DMS 273 (cell line): Measurements from ENCODE around the gene SLC17A9.
"Not testable (repeated sequence)": the region's sequence is repeated elsewhere in the genome, so short reads cannot be mapped to it uniquely, and the experiment has no call there.

Source experiments
- DNase-seq: peaks from one replicate; lab custom pipeline; 2025; ENCODE audit not compliant: unreplicated experiment; lab: John Stamatoyannopoulos, UW

The SLC17A9 gene

GRCh38 chr20:62955519-62956386, 3.2 kb downstream of the SLC17A9 start:
- DNase-seq, result no peak

DNA sequence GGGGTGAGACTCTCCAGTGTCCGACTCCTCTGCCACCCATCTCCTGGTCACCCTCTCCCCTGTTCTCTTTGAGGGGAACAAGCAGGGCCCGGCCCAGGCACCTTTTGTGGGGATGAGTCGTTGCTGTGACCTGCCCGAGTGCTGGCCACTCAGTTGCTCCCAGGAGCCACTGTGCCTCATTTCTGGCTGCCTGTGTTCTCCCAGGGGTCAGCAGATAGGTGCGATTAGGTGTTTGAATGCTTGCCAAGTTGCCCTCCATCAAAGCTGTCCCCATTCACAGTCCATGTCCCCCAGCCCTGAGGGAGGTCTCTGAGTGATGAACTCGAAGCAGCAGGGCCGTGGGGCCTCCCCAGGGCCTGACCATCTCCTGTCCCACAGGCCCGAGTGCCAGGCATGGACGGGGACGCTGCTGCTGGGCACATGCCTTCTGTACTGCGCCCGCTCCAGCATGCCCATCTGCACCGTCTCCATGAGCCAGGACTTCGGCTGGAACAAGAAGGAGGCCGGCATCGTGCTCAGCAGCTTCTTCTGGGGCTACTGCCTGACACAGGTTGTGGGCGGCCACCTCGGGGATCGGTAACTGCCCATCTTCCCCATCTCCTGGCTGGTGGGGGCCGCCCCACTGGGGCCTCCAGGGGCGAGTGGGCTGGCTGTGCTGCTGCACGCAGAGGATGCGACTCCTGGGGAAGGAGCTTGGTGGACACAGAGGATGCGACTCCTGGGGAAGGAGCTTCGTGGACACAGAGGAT, 4.1 kb downstream of the SLC17A9 start:
- no peak for DNase-seq

DNA sequence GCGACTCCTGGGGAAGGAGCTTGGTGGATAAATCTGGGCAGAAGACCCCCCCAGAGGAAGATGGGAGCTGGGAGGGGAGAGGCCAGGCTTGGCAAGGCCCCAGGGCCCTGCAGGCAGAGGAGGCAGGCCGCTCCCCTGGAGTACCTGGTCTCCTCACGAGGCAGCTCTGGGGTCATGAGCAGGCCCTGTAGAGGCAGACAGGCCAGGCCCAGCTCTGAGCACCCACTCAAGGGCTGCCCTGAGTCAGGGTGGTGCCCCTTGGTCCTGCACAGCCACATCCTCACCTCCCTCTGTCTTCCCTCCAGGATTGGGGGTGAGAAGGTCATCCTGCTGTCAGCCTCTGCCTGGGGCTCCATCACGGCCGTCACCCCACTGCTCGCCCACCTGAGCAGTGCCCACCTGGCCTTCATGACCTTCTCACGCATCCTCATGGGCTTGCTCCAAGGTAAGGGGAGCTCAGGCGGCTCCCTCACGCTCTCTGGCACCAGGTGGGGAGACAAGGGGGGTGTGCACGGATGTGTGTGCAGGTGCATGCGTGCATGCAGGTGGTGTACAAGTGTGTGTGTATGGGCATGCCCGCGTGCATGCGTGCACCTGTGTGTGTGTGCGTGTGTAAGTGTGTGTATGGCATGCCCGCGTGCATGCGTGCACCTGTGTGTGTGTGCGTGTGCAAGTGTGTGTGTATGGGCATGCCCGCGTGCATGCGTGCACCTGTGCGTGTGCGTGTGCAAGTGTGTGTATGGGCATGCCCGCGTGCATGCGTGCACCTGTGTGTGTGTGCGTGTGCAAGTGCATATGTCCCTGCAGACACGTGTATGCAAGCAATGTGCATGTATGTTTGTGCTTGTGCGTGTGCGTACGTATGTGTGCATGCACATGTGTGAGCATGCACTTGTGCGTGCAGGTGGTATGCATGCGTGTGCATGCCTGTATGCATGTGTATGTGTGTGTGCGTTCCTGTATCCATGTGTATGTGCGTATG, 4.9 kb downstream of the SLC17A9 start:
- no peak for DNase-seq

DNA sequence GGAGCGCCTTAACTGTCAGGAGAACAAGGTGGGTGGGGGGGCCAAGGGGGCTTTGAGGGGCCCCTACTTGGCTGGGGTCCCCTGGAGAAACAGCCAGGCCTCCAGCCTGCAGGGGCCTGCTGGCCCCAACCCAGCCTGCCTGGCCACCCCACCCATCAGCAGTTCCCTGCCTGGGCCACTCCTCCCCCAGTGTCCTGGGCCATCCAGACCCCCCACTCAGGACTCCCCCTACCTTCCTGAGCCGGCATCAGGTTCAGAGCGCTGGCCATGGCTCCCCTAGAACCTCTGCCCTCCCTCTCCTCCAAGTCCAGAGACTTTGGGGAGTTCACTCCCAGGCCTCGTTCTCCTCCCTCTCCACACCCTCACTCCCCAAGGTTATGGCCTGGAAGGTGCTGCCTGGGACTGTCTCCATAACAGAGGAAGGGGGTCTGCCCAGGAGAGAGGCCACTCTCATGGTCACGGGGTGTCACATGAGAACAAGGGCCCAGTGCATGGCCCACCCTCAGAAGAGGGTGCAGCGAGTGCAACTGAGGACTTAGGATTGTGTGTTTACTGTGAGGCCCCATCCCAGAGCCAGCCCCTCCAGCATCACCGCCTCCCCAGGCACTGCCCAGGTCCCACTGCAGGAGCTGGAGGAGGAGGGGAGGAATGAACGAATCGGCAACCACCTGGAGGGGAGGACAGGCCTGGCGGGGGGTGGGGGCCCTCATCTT, 6.0 kb downstream of the SLC17A9 start:
- no peak for DNase-seq

DNA sequence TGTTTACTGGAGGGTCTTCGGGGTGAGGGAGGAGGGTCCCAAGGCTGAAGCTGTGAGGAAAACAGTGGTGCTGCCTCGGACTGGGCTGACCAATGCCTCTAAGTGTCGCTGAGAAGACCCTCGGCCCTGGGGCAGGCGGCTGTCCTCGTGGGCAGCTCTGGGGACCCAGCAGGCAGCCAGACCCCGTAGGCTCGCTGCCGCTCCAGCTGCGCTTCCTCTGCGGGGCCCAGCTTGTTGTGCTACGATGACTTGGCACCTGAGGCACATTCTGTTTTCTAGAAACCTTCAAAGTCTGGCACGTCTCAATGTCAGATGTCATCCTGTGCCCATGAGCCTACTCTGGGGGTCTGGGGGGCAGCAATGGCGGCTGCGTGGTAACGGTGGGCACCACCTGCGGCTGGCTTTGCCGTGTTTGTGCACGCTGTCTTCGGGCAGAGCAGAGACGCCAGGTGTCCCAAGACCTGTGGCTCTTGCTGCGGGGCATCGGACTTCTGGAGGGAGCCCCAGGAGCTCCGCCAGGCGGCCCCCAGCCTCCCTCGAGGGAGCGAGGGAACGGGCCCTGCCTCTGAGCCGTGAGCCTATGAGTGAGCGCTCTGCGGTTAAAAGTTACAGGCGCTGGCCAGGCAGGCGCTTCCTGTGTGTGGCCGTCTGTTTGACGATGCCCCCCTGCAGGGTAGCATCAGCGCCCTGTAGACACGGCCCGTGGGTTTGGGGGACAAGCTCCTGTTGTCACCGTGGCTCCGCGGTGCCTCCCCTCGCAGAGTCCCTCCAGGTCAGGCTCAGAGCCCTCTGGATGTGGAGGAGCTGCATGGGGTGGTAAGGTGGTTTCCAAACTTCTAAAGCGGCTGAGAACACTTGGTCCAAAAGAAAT, 6.8 kb downstream of the SLC17A9 start:
- no peak for DNase-seq

DNA sequence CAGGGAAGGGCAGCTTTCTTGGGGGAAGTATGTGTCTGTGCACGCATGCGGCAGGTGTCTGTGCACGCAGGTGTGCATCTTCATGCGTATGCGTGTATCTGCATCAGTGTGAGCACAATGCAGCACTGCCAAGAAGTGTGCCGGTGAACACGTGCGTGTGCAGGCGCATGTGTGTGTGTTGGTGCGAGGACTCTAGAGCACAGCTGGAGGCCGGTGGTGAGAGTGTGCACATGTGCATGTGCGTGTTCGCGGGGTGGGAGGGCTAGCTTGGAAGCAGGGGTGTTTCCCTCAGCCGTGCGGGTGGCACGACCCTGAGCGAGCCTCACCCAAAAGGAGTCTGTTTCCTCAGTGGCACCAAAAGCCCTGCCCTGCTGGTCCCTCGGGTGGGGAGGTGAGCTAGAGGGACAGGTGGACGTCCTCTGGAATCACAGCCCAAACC, 7.5 kb downstream of the SLC17A9 start:
- no peak for DNase-seq

DNA sequence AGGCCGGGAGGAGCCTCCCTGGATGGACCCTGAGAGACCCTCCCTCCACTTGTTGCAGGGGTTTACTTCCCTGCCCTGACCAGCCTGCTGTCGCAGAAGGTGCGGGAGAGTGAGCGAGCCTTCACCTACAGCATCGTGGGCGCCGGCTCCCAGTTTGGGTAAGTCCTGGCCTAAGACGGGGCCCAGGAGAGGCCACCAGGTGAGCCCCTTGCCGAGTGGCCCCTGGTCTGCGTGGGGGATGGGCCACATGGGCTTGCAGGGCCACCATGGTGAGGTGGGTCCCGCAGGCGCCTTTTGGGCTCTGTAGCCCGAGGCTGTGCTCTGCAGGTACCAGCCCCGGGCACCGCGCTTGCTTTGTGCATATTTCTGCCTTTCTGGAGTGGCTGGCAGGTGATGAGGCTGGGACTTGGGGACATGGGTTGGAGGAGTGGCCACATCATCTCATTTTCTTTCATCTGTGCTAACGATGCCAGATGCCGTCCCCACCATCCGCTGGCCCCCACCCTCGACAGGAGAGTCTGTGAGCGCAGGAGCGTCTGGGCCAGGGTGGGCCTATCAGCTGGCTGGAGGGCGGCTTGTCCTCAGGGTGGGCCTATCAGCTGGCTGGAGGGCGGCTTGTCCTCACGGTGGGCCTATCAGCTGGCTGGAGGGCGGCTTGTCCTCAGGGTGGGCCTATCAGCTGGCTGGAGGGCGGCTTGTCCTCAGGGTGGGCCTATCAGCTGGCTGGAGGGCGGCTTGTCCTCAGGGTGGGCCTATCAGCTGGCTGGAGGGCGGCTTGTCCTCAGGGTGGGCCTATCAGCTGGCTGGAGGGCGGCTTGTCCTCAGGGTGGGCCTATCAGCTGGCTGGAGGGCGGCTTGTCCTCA, 8.2 kb downstream of the SLC17A9 start:
- not testable (repeated sequence) for DNase-seq

- no peak for DNase-seq
Observed at GRCh38 chr20:62961310-62961783, 8.8 kb downstream of the SLC17A9 start.

DNA sequence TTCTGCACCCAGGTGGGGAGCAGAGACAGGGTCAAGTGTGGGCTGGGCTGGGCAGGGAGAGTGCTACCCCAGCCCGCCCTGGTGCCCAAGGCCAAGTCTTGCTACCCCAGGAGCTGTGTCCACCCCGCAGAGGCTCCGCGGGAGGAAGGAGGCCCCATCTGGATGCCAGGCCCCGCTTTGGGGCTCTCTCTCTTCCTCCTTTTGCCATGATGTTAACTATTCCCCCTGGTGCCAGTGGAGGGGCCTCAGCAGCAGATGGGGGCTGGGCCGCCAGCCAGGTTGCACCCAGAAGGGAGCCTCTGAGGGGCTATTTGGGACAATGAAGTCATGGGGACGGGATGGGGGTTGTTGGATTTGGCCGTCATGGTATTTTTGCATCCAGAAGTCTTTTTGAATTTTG, 9.3 kb downstream of the SLC17A9 start:
- DNase-seq, result no peak

GRCh38 chr20:62962221-62962879, 9.8 kb downstream of the SLC17A9 start:
- no peak for DNase-seq

- DNase-seq, result no peak
Observed at GRCh38 chr20:62962891-62963613, 10.5 kb downstream of the SLC17A9 start.

DNA sequence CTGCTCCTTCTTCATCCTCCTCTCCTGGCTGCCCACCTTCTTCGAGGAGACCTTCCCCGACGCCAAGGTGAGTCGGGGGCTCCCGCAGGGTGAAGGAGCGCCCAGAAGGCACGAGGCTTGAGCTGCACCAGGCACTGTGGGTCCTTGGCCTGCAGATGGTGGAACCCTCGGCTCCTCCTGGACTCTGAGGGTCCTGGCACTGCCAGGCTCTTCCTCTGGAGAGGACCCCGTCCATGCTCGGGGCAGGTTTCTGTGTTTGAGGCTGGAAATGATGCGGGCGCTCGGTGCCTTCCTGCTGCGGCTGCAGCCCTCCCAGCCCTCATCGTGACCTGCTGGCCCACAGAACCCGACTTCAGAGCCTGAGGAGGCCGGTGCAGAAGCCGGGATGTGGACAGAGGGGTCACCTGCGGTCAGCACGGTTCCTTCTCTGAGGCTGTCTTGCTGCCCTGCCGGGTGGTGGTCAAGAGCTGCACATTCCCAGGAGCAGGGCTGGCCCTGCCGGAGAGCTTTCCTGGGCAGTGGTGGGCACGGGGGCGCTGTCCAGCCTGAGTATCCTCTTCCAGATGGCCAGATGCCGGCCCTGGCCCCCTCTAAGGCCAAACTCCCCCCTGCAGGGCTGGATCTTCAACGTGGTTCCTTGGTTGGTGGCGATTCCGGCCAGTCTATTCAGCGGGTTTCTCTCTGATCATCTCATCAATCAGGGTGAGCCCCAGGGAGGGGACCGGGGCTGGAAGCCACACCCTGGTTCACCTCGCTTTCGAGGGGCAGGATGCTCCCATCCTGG, 11.3 kb downstream of the SLC17A9 start:
- no peak for DNase-seq

GRCh38 chr20:62964700-62965099, 12.2 kb downstream of the SLC17A9 start:
- DNase-seq, result no peak

- DNase-seq, result no peak
Observed at GRCh38 chr20:62965363-62965771, 12.9 kb downstream of the SLC17A9 start.

DNA sequence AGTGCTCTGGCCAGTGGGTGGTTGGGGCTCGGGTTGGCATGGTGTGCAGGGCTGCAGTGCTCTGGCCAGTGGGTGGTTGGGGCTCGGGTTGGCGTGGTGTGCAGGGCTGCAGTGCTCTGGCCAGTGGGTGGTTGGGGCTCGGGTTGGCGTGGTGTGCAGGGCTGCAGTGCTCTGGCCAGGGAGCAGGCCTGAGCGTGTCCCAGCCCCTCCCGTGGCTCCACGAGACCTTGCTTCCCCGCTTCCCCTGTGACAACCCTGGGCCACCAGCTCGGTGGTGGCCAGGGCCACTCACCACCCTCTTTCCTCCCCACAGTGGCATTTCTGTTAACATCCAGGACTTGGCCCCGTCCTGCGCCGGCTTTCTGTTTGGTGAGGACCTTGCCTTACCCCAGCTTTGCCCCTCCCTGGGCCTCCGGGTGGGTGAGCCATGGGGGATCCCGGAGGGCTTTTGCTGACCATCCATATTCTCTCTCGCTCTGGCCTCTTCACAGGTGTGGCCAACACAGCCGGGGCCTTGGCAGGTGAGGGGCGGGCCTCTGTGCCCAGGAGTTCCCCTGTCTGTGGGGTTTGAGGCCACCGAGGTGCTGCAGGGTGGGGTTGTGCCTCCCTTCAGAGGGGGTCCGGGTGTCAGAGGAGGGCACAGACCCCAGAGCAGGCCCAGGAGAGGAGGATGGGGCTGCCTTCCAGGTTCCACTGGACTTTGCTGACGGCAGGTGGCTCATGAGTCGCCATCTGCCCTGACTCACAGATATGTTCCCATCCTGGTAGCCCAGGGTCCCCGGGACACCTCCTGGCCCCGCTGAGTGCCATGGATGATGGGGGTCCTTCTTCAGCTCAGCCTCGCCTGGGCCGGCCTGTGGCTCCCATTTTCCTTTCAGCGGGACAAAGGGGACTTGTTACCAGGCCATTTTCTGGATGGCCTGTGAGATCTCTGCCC, 14.0 kb downstream of the SLC17A9 start:
- DNase-seq, result no peak
